H9 (cell line): Measurements from ENCODE around the gene MTA3. TPM values are rescaled to one million over a fixed set of nuclear protein-coding genes. Genes with fewer than 3 reads are reported as not detected.

ENCODE experiments used
- DNase-seq: peaks from one replicate; pipeline ENCODE4 v3.0.0-alpha.2; 2017
- H2AFZ ChIP-seq: one replicate; pipeline ENCODE4 v1.6.1; 2013; ENCODE audit warnings: mild to moderate bottlenecking, low read length, control low read depth, moderate library complexity
- H2AK5ac ChIP-seq: 2 replicates; pipeline ENCODE4 v1.6.1; 2013; ENCODE audit warnings: low read length, control low read depth, mixed read lengths; ENCODE audit not compliant: insufficient read length
- H2BK120ac ChIP-seq: one replicate; pipeline ENCODE4 v1.6.1; 2013; ENCODE audit warnings: low read depth, mild to moderate bottlenecking, low read length, control low read depth, inconsistent platforms; ENCODE audit not compliant: poor library complexity, severe bottlenecking
- H2BK12ac ChIP-seq: 2 replicates; pipeline ENCODE4 v1.6.1; 2013; ENCODE audit warnings: low read length, control low read depth, mixed read lengths, low read depth; ENCODE audit not compliant: insufficient read length
- H2BK15ac ChIP-seq: 2 replicates; pipeline ENCODE4 v1.6.1; 2013; ENCODE audit warnings: low read depth, low read length, control low read depth
- H2BK20ac ChIP-seq: one replicate; pipeline ENCODE4 v1.6.1; 2013; ENCODE audit warnings: low read depth, mild to moderate bottlenecking, low read length, control low read depth, inconsistent platforms; ENCODE audit not compliant: poor library complexity, severe bottlenecking
- H2BK5ac ChIP-seq: 2 replicates; pipeline ENCODE4 v1.6.1; 2013; ENCODE audit warnings: low read length, control low read depth, mixed read lengths; ENCODE audit not compliant: insufficient read length
- H3K14ac ChIP-seq: 2 replicates; pipeline ENCODE4 v1.6.1; 2013; ENCODE audit warnings: low read length, control low read depth; ENCODE audit not compliant: insufficient read depth
- H3K18ac ChIP-seq: 2 replicates; pipeline ENCODE4 v1.6.1; 2013; ENCODE audit warnings: low read depth, mild to moderate bottlenecking, mixed read lengths, low read length, control low read depth; ENCODE audit not compliant: insufficient read length
- H3K23ac ChIP-seq: 2 replicates; pipeline ENCODE4 v1.6.1; 2013; ENCODE audit warnings: low read length, control low read depth, mixed read lengths, low read depth; ENCODE audit not compliant: insufficient read length
- H3K23me2 ChIP-seq: 2 replicates; pipeline ENCODE4 v1.6.1; 2013; ENCODE audit warnings: low read depth, mild to moderate bottlenecking, mixed read lengths, low read length, control low read depth; ENCODE audit not compliant: insufficient read length, poor library complexity, severe bottlenecking
- H3K27ac ChIP-seq: 2 replicates; pipeline ENCODE4 v1.5.1; 2013; ENCODE audit warnings: low read length, control low read depth, mixed read lengths, low read depth; ENCODE audit not compliant: insufficient read length
- H3K27me3 ChIP-seq: 2 replicates; pipeline ENCODE4 v1.6.1; 2013; ENCODE audit warnings: low read length, control low read depth, inconsistent platforms; ENCODE audit not compliant: insufficient read depth
- H3K4ac ChIP-seq: 2 replicates; pipeline ENCODE4 v1.6.1; 2013; ENCODE audit warnings: low read depth, mild to moderate bottlenecking, control low read depth, inconsistent platforms, low read length, moderate library complexity
- H3K4me1 ChIP-seq: 2 replicates; pipeline ENCODE4 v1.6.1; 2013; ENCODE audit warnings: low read length, control low read depth, inconsistent platforms; ENCODE audit not compliant: insufficient read depth
- H3K4me2 ChIP-seq: 2 replicates; pipeline ENCODE4 v1.6.1; 2013; ENCODE audit warnings: low read length, control low read depth, mixed read lengths; ENCODE audit not compliant: insufficient read length, insufficient read depth
- H3K56ac ChIP-seq: 2 replicates; pipeline ENCODE4 v1.6.1; 2013; ENCODE audit warnings: low read depth, mild to moderate bottlenecking, mixed read lengths, low read length, control low read depth; ENCODE audit not compliant: insufficient read length
- H3K79me1 ChIP-seq: 2 replicates; pipeline ENCODE4 v1.6.1; 2013; ENCODE audit warnings: low read depth, mild to moderate bottlenecking, moderate library complexity, low read length, control low read depth, inconsistent platforms; ENCODE audit not compliant: insufficient read depth, poor library complexity, severe bottlenecking
- H3K79me2 ChIP-seq: 2 replicates; pipeline ENCODE4 v1.6.1; 2013; ENCODE audit warnings: low read length, control low read depth, inconsistent platforms; ENCODE audit not compliant: insufficient read depth
- H3K9ac ChIP-seq: 2 replicates; pipeline ENCODE4 v1.6.1; 2013; ENCODE audit warnings: low read length, control low read depth, mixed read lengths; ENCODE audit not compliant: insufficient read length; ENCODE audit errors: extremely low read depth
- H3K9me3 ChIP-seq: one replicate; pipeline ENCODE4 v1.6.1; 2013; ENCODE audit warnings: low read depth, low read length, inconsistent platforms; ENCODE audit not compliant: control insufficient read depth
- H3T11ph ChIP-seq: one replicate; pipeline ENCODE4 v1.6.1; 2013; ENCODE audit warnings: mild to moderate bottlenecking, low read length, control low read depth, inconsistent platforms
- H4K20me1 ChIP-seq: one replicate; pipeline ENCODE4 v1.6.1; 2013; ENCODE audit not compliant: control insufficient read depth, insufficient read length, insufficient read depth
- H4K5ac ChIP-seq: 2 replicates; pipeline ENCODE4 v1.6.1; 2013; ENCODE audit warnings: low read depth, mild to moderate bottlenecking, mixed read lengths, low read length, control low read depth; ENCODE audit not compliant: insufficient read length
- H4K8ac ChIP-seq: replicated peaks from 2 replicates; pipeline ENCODE4 v1.6.1; 2013; ENCODE audit warnings: low read length, control low read depth, mixed read lengths, low read depth; ENCODE audit not compliant: insufficient read length
- H4K91ac ChIP-seq: 2 replicates; pipeline ENCODE4 v1.6.1; 2013; ENCODE audit warnings: low read depth, mild to moderate bottlenecking, moderate library complexity, mixed read lengths, low read length, control low read depth; ENCODE audit not compliant: insufficient read length
- H3K27ac Mint-ChIP-seq, 3 experiments: 2 replicates in 2 of 3; 3 replicates in 1 of 3; pipeline ENCODE4 v1.8.0; 2020 to 2021; ENCODE audit warnings: mixed read lengths in 3 of 3, mild to moderate bottlenecking in 1 of 3, moderate library complexity in 1 of 3
- H3K27me3 Mint-ChIP-seq: 2 replicates; pipeline ENCODE4 v1.8.0; 2021; ENCODE audit warnings: low read depth, mild to moderate bottlenecking, moderate library complexity, mixed read lengths
- H3K36me3 Mint-ChIP-seq, 3 experiments: 2 replicates in 2 of 3; 3 replicates in 1 of 3; pipeline ENCODE4 v1.8.0; 2020 to 2021; ENCODE audit warnings: low read depth in 3 of 3, mixed read lengths in 3 of 3; ENCODE audit not compliant: insufficient read depth in 1 of 3
- H3K4me1 Mint-ChIP-seq, 2 experiments: 2 replicates each; pipeline ENCODE4 v1.8.0; 2020; ENCODE audit warnings: mixed read lengths in 2 of 2
- H3K4me3 Mint-ChIP-seq, 2 experiments: 2 replicates in 1 of 2; 3 replicates in 1 of 2; pipeline ENCODE4 v1.8.0; 2020 to 2021; ENCODE audit warnings: mild to moderate bottlenecking in 2 of 2, mixed read lengths in 2 of 2, moderate library complexity in 1 of 2
- H3K9me3 Mint-ChIP-seq, 2 experiments: 2 replicates in 1 of 2; 3 replicates in 1 of 2; pipeline ENCODE4 v1.8.0; 2020; ENCODE audit warnings: mild to moderate bottlenecking in 2 of 2, mixed read lengths in 2 of 2, moderate library complexity in 1 of 2
- WGBS: extraction: QIAGEN DNeasy Blood & Tissue Kit; methylation state at CpG from one replicate; pipeline ENCODE4 v1.1.7; 2013; ENCODE audit warnings: missing lambda C conversion rate, low lambda C conversion rate, mixed read lengths; ENCODE audit not compliant: insufficient read length; ENCODE audit errors: extremely low coverage; 5-methylcytosine and 5-hydroxymethylcytosine counted together
- total RNA-seq: library from RNA; stranded (reverse); gene quantifications from 2 replicates; pipeline ENCODE4 v1.2.1, GENCODE V29; 2021
- TF ChIP-seq, protein P1 (sequence below): fragments of 200-600 bp; sonication (generic); conservative IDR thresholded peaks from 3 replicates; pipeline ENCODE4 v1.8.0; 2021; ENCODE audit warnings: antibody characterized with exemption, mild to moderate bottlenecking

The MTA3 gene
- total RNA-seq, 1 experiment from 2014 or later, result 253 TPM

DNA sequence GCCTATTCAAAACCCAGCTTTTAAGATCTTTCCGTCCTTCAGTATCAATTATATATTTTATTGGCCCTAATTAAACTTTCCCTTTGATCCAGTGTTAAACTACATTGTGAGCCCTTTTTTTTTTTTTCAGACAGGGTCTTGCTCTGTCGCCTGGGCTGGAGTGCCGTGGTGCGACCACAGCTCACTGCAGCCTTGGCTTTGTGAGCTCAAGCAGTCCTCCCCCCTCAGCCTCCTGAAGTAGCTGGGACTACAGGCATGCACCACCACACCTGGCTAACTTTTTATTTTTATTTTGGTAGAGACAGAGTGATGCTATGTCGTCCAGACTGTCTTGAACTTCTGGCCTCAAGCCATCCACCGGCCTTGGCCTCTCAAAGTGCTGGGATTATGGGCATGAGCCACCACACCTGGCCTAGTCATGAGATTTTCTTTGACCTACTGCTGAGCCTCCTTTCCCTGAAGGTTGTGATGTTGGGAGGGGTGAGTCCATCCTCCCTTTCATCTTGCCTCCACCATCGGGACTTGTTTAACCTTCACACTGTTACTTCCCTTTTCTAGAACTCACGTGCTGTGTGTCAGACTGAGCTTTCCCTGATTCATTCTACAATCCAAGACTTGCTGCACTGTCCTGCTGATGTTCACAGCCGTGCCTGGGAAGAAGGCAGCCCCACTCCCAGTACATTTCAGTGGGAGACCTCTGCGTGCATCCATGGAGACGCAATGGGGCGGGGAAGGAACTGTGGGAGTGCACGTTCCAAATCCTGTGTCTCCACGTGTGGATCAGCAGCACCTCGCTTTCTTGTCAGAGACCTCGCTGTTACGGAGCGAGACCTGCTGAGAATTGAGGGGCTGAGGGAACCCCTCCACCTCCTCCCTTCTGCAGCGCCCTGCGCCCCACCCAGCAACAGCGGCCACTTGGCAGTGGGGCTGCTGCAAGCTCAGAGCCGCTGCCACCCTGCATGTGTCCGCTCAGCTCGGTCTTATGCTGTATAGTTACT is 184.7 kb downstream of the MTA3 start:
- Histone ChIP-seq H3K9me3 (no peaks in the 10 kb centered on the region), H3K23ac (no peak overlapping the region), H3K4ac (no peak overlapping the region), H4K91ac (no peak overlapping the region), H3K79me2 (no peaks in the 10 kb centered on the region), H2BK15ac (no peak overlapping the region), H2BK5ac (no peak overlapping the region), H3K4me2 (no peak overlapping the region), H3K18ac (no peak overlapping the region), H3K56ac (no peak overlapping the region), H3T11ph (no peak overlapping the region), H3K23me2 (no peaks in the 10 kb centered on the region), H3K79me1 (no peaks in the 10 kb centered on the region), H2AK5ac (no peak overlapping the region), H2BK20ac (no peak overlapping the region), H4K8ac (no peak overlapping the region), H4K20me1 (no peaks in the 10 kb centered on the region), H3K4me1 (no peaks in the 10 kb centered on the region), H3K27ac (no peak overlapping the region), H2AFZ (no peak overlapping the region), H4K5ac (no peak overlapping the region), H3K27me3 (no peaks in the 10 kb centered on the region), H3K9ac (no peak overlapping the region), H2BK12ac (no peak overlapping the region), H2BK120ac (no peak overlapping the region), H3K14ac (no peak overlapping the region)
- no peaks in the 10 kb centered on the region for H3K9me3 Mint-ChIP-seq
- peaks cover 5 to 14% of the 10 kb centered on the region in 2 experiments; a peak in 3 of 4 replicates for H3K4me1 Mint-ChIP-seq
- peaks cover 0 to 8% (median 7%) of the 10 kb centered on the region in 3 experiments; a peak in 3 of 7 replicates for H3K36me3 Mint-ChIP-seq
- H3K27ac Mint-ChIP-seq, result peak overlapping the region in 1 of 3 experiments; percentile 42; a peak in 2 of 7 replicates
- no peak overlapping the region for H3K4me3 Mint-ChIP-seq
- H3K27me3 Mint-ChIP-seq, result no peaks in the 10 kb centered on the region
- no peak for DNase-seq
- TF ChIP-seq, protein P1, sequence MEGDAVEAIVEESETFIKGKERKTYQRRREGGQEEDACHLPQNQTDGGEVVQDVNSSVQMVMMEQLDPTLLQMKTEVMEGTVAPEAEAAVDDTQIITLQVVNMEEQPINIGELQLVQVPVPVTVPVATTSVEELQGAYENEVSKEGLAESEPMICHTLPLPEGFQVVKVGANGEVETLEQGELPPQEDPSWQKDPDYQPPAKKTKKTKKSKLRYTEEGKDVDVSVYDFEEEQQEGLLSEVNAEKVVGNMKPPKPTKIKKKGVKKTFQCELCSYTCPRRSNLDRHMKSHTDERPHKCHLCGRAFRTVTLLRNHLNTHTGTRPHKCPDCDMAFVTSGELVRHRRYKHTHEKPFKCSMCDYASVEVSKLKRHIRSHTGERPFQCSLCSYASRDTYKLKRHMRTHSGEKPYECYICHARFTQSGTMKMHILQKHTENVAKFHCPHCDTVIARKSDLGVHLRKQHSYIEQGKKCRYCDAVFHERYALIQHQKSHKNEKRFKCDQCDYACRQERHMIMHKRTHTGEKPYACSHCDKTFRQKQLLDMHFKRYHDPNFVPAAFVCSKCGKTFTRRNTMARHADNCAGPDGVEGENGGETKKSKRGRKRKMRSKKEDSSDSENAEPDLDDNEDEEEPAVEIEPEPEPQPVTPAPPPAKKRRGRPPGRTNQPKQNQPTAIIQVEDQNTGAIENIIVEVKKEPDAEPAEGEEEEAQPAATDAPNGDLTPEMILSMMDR, result no peak
- WGBS, result no CpG with 5 or more reads among the region's 24 CpGs
